ENCODE measurements around the gene UBXN2A.
A peak's percentile ranks its signal among the peaks of the same experiment; 100 is the strongest.
"Not testable (repeated sequence)": the region's sequence is repeated elsewhere in the genome, so short reads cannot be mapped to it uniquely, and the experiment has no call there.

Gene UBXN2A

GRCh38 chr2:24015562-24016375 lies 75.5 kb downstream of the UBXN2A start:
- DNase-seq, result no peak

- no peak for DNase-seq
Observed at GRCh38 chr2:24016376-24016761, 76.1 kb downstream of the UBXN2A start.

GRCh38 chr2:24016853-24017703 lies 76.8 kb downstream of the UBXN2A start:
- DNase-seq, result no peak

GRCh38 chr2:24017711-24018110 lies 77.4 kb downstream of the UBXN2A start:
- no peak for DNase-seq

- DNase-seq, result no peak
Observed at GRCh38 chr2:24018241-24018640, 78.0 kb downstream of the UBXN2A start.

GRCh38 chr2:24019729-24020128 lies 79.5 kb downstream of the UBXN2A start:
- no peak for DNase-seq

GRCh38 chr2:24020244-24020643 lies 80.0 kb downstream of the UBXN2A start:
- DNase-seq, result no peak

GRCh38 chr2:24021122-24021998 lies 81.1 kb downstream of the UBXN2A start:
- peak; percentile 14 for DNase-seq

- no peak for DNase-seq
Observed at GRCh38 chr2:24022324-24022974, 82.2 kb downstream of the UBXN2A start.

- no peak for DNase-seq
Observed at GRCh38 chr2:24022975-24023575, 82.8 kb downstream of the UBXN2A start.

GRCh38 chr2:24024018-24024417 lies 83.8 kb downstream of the UBXN2A start:
- DNase-seq, result no peak

- no peak for DNase-seq
Observed at GRCh38 chr2:24024996-24025663, 84.9 kb downstream of the UBXN2A start.

GRCh38 chr2:24026233-24026632 lies 86.0 kb downstream of the UBXN2A start:
- no peak for DNase-seq

- no peak for DNase-seq
Observed at GRCh38 chr2:24038786-24039499, 98.7 kb downstream of the UBXN2A start.

- no peak for DNase-seq
Observed at GRCh38 chr2:24040511-24040910, 100.2 kb downstream of the UBXN2A start.

GRCh38 chr2:24043133-24043532 lies 102.9 kb downstream of the UBXN2A start:
- not testable (repeated sequence) for DNase-seq

GRCh38 chr2:24045511-24046508 lies 105.5 kb downstream of the UBXN2A start:
- DNase-seq, result no peak

GRCh38 chr2:24046599-24046929 lies 106.3 kb downstream of the UBXN2A start:
- DNase-seq, result no peak

GRCh38 chr2:24046930-24047702 lies 106.9 kb downstream of the UBXN2A start, which contains the start of gene WDCP:
Gene WDCP (minus strand): TSS chr2:24047391. CDS start chr2:24039494, 7,897 bp downstream.
- peak; percentile 85 for DNase-seq
